BLaER1 (cell line): ENCODE results near the gene KCNIP3.
A peak's percentile ranks its signal among the peaks of the same experiment; 100 is the strongest.

Source experiments
- H3K27ac ChIP-seq: shearing (Covaris generic); formaldehyde crosslinking; 2 replicates; pipeline ENCODE4 v1.8.1; 2022
- H3K27me3 ChIP-seq: shearing (Covaris generic); formaldehyde crosslinking; 2 replicates; pipeline ENCODE4 v1.8.1; 2022
- H3K36me3 ChIP-seq: shearing (Covaris generic); formaldehyde crosslinking; 2 replicates; pipeline ENCODE4 v1.8.1; 2022
- H3K4me1 ChIP-seq: shearing (Covaris generic); formaldehyde crosslinking; 2 replicates; pipeline ENCODE4 v1.8.1; 2022
- H3K4me2 ChIP-seq: shearing (Covaris generic); formaldehyde crosslinking; 2 replicates; pipeline ENCODE4 v1.8.1; 2022
- H3K4me3 ChIP-seq: shearing (Covaris generic); formaldehyde crosslinking; 2 replicates; pipeline ENCODE4 v1.8.1; 2022
- H3K9ac ChIP-seq: shearing (Covaris generic); formaldehyde crosslinking; 2 replicates; pipeline ENCODE4 v1.8.1; 2022
- H3K9me3 ChIP-seq: shearing (Covaris generic); formaldehyde crosslinking; 2 replicates; pipeline ENCODE4 v1.8.1; 2022
- H4K20me1 ChIP-seq: shearing (Covaris generic); formaldehyde crosslinking; 2 replicates; pipeline ENCODE4 v1.8.1; 2022
- Cebpa-rat ChIP-seq: shearing (Covaris generic); IDR thresholded peaks from 2 replicates; pipeline ENCODE4 v1.8.1; 2022

The KCNIP3 gene

DNA sequence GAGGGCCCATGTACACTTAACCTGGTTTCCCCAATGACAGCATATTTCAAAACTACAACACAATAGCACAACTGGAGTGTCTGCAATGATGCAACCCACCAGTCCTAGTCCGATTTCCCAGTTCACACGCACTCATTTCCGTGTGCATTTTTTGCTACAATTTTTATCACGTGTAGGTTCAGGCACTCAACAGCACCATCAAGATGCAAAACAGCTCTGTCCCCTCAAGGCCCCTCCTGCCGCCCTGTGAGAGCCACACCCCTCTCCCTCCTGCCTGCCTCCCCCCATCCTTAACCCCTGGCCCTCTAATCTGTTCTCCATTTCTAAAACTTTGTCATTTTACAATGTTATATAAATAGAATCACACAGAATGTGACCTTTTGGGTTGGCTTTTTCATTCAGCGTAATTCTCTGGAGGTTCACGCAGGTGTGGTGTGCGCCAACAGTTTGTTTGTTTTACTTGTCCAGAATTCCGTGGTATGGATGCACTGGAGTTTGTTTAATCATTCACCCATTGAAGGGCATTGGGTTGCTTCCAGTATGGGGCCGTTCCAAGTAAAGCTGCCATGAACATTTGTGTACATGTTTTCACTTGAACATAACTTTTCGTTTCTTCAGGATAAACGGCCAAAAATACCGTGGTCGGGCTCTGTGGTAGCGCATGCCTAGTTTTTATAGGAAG lies 8.4 kb downstream of the KCNIP3 start:
- Histone ChIP-seq H3K4me2 (no peak overlapping the region), H3K27me3 (peaks cover 14% of the 10 kb centered on the region), H3K4me1 (peaks cover 14% of the 10 kb centered on the region), H3K4me3 (no peak overlapping the region), H3K9me3 (no peaks in the 10 kb centered on the region), H3K36me3 (no peaks in the 10 kb centered on the region), H3K9ac (no peak overlapping the region), H4K20me1 (peaks cover 27% of the 10 kb centered on the region), H3K27ac (no peak overlapping the region)
- TF ChIP-seq Cebpa-rat: no peak

DNA sequence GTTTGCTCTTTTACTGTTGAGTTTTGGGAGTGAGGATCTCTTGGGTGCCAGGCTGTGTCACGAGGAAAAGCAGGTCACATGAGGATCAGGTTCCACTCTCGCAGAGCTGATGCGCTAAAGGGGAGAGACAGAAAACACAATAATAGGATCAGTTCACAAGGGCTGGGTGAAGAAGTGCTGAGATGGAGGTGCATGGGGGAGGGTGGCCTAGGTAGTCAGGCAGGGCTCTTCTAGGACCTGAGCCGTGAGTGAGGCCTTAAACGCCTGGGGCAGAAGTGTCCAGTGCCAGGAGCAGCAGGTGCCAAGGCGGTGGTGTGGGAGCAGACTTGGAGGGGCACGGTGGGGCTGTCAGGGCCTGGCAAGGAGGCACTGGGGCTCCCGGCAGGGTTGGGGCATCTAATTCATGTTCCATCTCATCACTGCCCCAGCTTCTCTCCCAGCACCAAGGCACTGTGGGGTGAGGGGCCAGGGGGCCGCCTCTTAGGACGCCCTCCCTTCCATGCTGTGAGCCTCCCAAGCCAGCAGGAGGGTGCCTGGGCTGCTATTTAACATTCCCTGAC lies 9.3 kb downstream of the KCNIP3 start:
- Histone ChIP-seq H3K27me3 (peaks cover 20% of the 10 kb centered on the region), H3K27ac (no peak overlapping the region)

DNA sequence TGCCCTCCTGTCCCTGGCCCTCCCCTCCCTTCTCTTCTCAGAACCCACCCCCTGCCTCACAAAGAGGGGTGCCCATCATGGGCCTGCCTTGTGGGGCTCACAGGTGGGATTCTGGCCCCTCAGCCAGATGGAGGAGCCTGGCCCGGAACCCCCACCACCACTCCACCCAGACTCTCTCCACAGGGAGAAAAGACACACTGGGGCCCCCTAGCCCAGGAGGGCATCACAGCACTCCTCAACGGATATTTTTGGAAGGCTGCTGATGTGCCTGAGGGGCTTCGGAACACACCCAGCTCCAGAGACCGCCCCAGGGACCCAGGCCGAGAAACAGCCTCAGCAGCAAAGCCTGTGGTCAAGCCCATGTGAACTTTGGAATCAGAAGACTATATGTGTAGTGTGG lies 9.9 kb downstream of the KCNIP3 start:
- Histone ChIP-seq H3K27ac (no peak overlapping the region), H3K4me1 (peaks cover 19% of the 10 kb centered on the region), H3K36me3 (no peaks in the 10 kb centered on the region), H3K9ac (no peak overlapping the region), H4K20me1 (peaks cover 43% of the 10 kb centered on the region), H3K9me3 (no peaks in the 10 kb centered on the region), H3K4me3 (no peak overlapping the region), H3K4me2 (no peak overlapping the region), H3K27me3 (peaks cover 26% of the 10 kb centered on the region)
- no peak for TF ChIP-seq Cebpa-rat

More for the DNA sequence above, 9.3 kb downstream of the KCNIP3 start:
- Histone ChIP-seq H3K4me1 (peaks cover 22% of the 10 kb centered on the region), H3K4me3 (no peak overlapping the region), H3K9me3 (no peaks in the 10 kb centered on the region), H3K4me2 (no peak overlapping the region), H3K36me3 (no peaks in the 10 kb centered on the region), H3K9ac (no peak overlapping the region), H4K20me1 (peaks cover 36% of the 10 kb centered on the region)
- no peak for TF ChIP-seq Cebpa-rat

DNA sequence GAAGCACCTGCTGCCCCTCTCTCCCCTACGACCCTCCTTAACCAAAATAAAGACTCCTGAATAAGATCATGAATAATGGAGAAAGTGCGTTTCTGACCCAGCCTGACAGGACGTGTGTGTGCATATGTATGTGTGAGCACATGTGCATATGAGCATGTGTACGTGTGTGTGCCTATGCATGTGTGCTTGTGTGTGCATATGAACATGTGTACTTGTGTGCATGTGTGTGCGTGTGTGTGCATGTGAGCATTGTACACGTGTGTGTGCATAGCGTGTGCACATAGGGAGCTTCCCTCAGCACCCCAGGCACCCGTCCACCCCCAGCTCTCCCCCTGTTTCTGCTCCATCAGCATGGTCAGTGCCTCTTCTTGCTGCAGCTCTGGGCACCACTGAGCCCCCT lies 10.7 kb downstream of the KCNIP3 start:
- Histone ChIP-seq H3K9me3 (no peaks in the 10 kb centered on the region), H3K4me1 (peaks cover 18% of the 10 kb centered on the region), H3K36me3 (no peaks in the 10 kb centered on the region), H3K27me3 (peaks cover 28% of the 10 kb centered on the region), H3K4me3 (no peak overlapping the region), H3K4me2 (no peak overlapping the region), H4K20me1 (peaks cover 48% of the 10 kb centered on the region), H3K9ac (no peak overlapping the region), H3K27ac (no peak overlapping the region)
- TF ChIP-seq Cebpa-rat: no peak

DNA sequence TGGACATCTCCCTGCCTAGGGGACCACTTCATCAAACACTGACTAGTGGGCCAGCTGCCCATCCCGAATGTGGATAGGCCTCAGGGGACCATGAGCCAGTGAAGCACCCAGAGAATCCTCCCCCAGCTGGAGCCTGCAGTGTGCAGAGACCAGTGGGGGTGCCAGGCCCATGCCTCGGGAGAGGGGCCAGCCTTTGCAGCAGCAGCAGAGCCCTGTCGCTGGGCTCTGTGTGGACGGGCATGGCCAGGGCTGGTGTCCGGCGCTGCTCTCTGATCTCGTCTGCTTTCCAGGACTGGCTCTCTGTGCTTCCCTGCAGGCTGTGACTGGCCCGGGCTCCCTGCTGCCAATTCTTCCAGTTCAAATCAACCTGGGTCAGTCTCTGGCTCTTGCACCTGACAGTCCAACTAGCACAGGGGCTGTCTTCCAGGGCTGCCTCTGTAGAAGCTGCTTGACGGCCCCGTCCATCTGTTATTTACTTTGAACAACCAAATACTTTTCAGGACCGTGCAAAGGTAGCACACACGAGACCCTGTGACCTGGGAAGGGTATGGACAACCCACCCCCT lies 11.4 kb downstream of the KCNIP3 start:
- Histone ChIP-seq H3K4me1 (peaks cover 18% of the 10 kb centered on the region), H3K9me3 (no peaks in the 10 kb centered on the region), H3K4me2 (no peak overlapping the region), H3K27ac (no peak overlapping the region), H3K9ac (no peak overlapping the region), H4K20me1 (peaks cover 55% of the 10 kb centered on the region), H3K27me3 (peaks cover 30% of the 10 kb centered on the region), H3K4me3 (no peak overlapping the region), H3K36me3 (no peaks in the 10 kb centered on the region)
- no peak for TF ChIP-seq Cebpa-rat

DNA sequence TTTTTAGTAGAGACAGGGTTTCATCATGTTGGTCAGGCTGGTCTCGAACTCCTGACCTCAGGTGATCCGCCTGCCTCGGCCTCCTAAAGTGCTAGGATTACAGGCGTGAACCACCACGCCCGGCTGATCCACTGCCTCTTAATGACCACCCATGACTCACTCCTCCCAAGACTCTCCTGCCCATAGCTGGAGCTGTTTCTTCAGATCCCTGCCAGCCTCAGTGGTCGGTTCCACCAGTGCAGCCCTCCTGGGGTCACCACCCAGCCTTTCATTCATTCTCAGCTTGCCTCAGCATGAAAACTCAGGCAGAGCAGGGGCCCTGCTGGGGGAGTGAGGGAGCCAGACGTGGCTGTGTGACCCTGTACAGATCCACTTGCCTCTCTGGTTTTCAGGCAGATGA lies 12.5 kb downstream of the KCNIP3 start:
- Histone ChIP-seq H3K4me2 (peak overlapping the region; percentile 82), H3K4me1 (peaks cover 18% of the 10 kb centered on the region), H3K27ac (no peak overlapping the region), H3K36me3 (no peaks in the 10 kb centered on the region), H3K9me3 (no peaks in the 10 kb centered on the region), H4K20me1 (peaks cover 60% of the 10 kb centered on the region), H3K9ac (no peak overlapping the region), H3K4me3 (no peak overlapping the region), H3K27me3 (peaks cover 33% of the 10 kb centered on the region)
- TF ChIP-seq Cebpa-rat: no peak

DNA sequence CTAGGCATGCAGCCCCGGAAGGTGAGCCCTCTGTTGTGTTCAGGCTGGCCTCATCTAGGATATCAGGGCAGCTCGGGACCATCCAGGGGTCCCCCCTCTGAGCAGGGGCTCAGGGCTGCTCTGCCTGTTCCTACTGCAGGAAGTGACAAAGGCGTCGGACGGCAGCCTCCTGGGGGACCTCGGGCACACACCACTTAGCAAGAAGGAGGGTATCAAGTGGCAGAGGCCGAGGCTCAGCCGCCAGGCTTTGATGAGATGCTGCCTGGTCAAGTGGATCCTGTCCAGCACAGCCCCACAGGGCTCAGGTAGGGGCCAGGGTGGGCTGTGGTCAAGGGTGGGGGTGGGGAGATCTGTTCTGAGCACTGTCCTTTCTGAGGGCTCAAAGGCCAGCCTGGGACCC lies 13.1 kb downstream of the KCNIP3 start:
- no peak for TF ChIP-seq Cebpa-rat
- peak overlapping the region; percentile 82 for H3K4me2 ChIP-seq

DNA sequence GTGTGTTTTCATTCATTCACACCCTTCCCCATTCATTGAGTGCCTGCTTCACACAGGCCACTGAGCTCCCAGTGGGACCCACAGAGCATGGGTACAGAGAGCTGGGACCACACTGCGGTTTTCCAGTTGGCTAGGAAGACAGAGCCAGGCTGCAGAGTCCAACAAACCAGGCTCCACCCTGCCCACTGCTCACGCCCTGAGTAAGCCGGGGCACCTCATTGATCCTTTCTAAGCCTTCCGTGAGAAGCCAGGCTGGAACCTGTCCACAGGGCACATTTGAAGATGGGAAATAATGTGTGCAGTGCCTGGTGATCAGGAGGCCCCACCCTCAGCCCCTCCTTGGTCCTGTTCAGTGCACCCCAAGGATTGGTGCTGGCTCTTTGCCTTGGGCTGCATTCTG lies 13.5 kb downstream of the KCNIP3 start:
- no peaks in the 10 kb centered on the region for H3K36me3 ChIP-seq
- no peak overlapping the region for H3K9ac ChIP-seq
- no peak overlapping the region for H3K27ac ChIP-seq
- H3K4me1 ChIP-seq: peaks cover 18% of the 10 kb centered on the region
- peaks cover 66% of the 10 kb centered on the region for H4K20me1 ChIP-seq
- H3K4me2 ChIP-seq: peak overlapping the region; percentile 82
- no peaks in the 10 kb centered on the region for H3K9me3 ChIP-seq
- H3K27me3 ChIP-seq: peaks cover 33% of the 10 kb centered on the region
- no peak for TF ChIP-seq Cebpa-rat
- H3K4me3 ChIP-seq: no peak overlapping the region

More for the DNA sequence above, 13.1 kb downstream of the KCNIP3 start:
- Histone ChIP-seq H3K27me3 (peaks cover 33% of the 10 kb centered on the region), H3K9me3 (no peaks in the 10 kb centered on the region), H3K27ac (no peak overlapping the region), H3K4me1 (peaks cover 18% of the 10 kb centered on the region), H3K4me3 (no peak overlapping the region), H3K36me3 (no peaks in the 10 kb centered on the region), H3K9ac (no peak overlapping the region), H4K20me1 (peaks cover 66% of the 10 kb centered on the region)

DNA sequence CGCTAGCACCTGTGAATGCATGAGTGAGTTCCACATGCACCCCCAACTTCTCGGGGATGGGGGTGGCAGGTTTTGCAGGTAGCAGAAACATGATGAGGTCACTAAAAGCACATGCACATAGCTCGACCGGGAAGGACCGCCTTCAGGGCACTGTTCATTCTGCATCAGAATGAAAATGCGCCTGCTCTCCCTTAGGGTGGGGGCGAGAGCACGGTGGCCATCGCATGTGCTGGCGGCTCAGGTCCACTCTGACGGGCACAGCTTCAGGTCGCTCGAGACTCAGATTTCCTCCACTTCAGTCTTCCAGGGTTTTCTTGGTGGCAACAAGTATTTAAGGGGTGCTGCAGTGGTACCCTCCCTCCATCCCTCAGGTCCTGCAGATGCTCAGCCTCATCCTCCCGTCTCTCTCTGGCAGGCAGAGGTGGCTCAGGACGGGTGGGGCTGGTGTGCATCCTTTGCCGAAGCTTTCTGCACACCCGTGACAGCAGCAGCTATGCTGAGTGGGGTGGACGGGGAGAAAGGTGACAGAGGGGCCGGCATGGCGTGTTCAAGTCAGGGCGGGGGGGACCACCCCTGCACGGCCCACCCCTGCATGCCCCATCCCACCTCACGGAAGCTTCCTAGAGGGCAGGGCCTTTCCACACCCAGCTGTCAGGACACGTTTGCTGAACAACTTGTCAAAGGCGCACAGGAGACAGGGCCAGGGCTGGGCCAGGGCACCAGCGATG lies 14.8 kb downstream of the KCNIP3 start:
- TF ChIP-seq Cebpa-rat: no peak
- no peaks in the 10 kb centered on the region for H3K9me3 ChIP-seq
- H3K27ac ChIP-seq: no peak overlapping the region
- H3K4me3 ChIP-seq: no peak overlapping the region
- peaks cover 33% of the 10 kb centered on the region for H3K27me3 ChIP-seq
- H3K4me1 ChIP-seq: peaks cover 29% of the 10 kb centered on the region
- no peak overlapping the region for H3K4me2 ChIP-seq
- H3K36me3 ChIP-seq: no peaks in the 10 kb centered on the region
- peaks cover 66% of the 10 kb centered on the region for H4K20me1 ChIP-seq
- H3K9ac ChIP-seq: no peak overlapping the region
